ENCODE data around the gene RAB3D. TPM values are rescaled to one million over a fixed set of nuclear protein-coding genes. Genes with fewer than 3 reads are reported as not detected.

RAB3D gene
- total and polyA plus RNA-seq, 2 of the 4 experiments (the other 2 are of a cell fraction) = 4.8 to 5.5 TPM

GRCh38 chr19:11279505-11280236 is 59.8 kb downstream of the RAB3D start:
- ATAC-seq (ENCODE audit: low read depth) = no peak
- Histone ChIP-seq H3K36me3 (ENCODE audit: control insufficient read depth, insufficient read depth, low read length) (no peaks in the 10 kb centered on the region), H2BK15ac (ENCODE audit: low read depth, low read length) (no peak overlapping the region), H3K23ac (ENCODE audit: low read depth, low read length) (no peak overlapping the region), H2BK120ac (ENCODE audit: low read depth, low read length) (no peak overlapping the region), H3K9ac (ENCODE audit: low read depth, low read length) (no peak overlapping the region), H3K9me1 (ENCODE audit: insufficient read depth, low read length) (no peaks in the 10 kb centered on the region), H3K27ac (ENCODE audit: insufficient read depth, low read length) (no peak overlapping the region), H3K4ac (ENCODE audit: low read depth, low read length) (no peak overlapping the region), H3K4me1 (ENCODE audit: control insufficient read depth, insufficient read depth, low read length) (no peaks in the 10 kb centered on the region), H2AFZ (replicated peaks; ENCODE audit: low read length, poor library complexity) (no peak overlapping the region), H3K18ac (ENCODE audit: low read depth, low read length) (no peak overlapping the region), H2AK5ac (ENCODE audit: low read depth, low read length) (no peak overlapping the region), H4K91ac (ENCODE audit: insufficient read depth, low read depth, low read length) (no peak overlapping the region), H4K20me1 (ENCODE audit: insufficient read depth, low read length) (no peaks in the 10 kb centered on the region), H3K4me2 (ENCODE audit: low read depth, low read length) (no peak overlapping the region), H2AK9ac (replicated peaks; ENCODE audit: low read depth, low read length, poor library complexity) (no peak overlapping the region), H3K14ac (replicated peaks; ENCODE audit: low read depth, low read length) (no peak overlapping the region), H4K8ac (ENCODE audit: low read depth in 2 of 2, low read length in 2 of 2) (no peak overlapping the region), H4K5ac (ENCODE audit: low read depth, low read length) (no peak overlapping the region), H3K79me1 (ENCODE audit: low read depth in 1 of 2, low read length in 2 of 2) (no peaks in the 10 kb centered on the region), H3K56ac (ENCODE audit: extremely low read depth, insufficient read depth, low read length) (no peak overlapping the region), H3K4me3 (ENCODE audit: insufficient read depth, low read depth, low read length) (no peak overlapping the region), H2BK5ac (ENCODE audit: low read depth, low read length, poor library complexity, severe bottlenecking) (no peak overlapping the region), H3K27me3 (ENCODE audit: control insufficient read depth, insufficient read depth, low read length) (peaks cover 5% of the 10 kb centered on the region), H3K9me3 (ENCODE audit: control insufficient read depth, insufficient read depth, low read length) (no peaks in the 10 kb centered on the region), H2BK20ac (ENCODE audit: low read depth, low read length) (no peak overlapping the region)
- in situ Hi-C loops (cut with MboI; ENCODE audit: low sequenced_read_pairs) = no loop called here
- dilution Hi-C loops (cut with HindIII; ENCODE audit: low sequenced_read_pairs, unreplicated experiment) = no loop called here
- WGBS, 2 experiments (ENCODE audit: extremely low coverage in 2 of 2, insufficient read length in 1 of 2) = 50% methylated on average over 1 of the region's 5 CpGs; no CpG with 5 or more reads in 1 of the 2 experiments
- DNase-seq = no peak
- BruUV-seq (replicated peaks) = no TSS peak
- POLR2A ChIA-PET (ENCODE audit: unreplicated experiment) = no interaction called here
- CTCF ChIA-PET = interaction anchor here (1.2 kb wide), 1 partner anchor 15 kb away, joined by 4 read pairs; no protein-coding TSS in a partner anchor
- TF ChIP-seq FOS (IDR thresholded peaks at IDR 0.05; ENCODE audit: low read depth, low read length) = no peak
- TF ChIP-seq POLR2A (IDR thresholded peaks at IDR 0.05; ENCODE audit: low read depth, low read length) = no peak
- TF ChIP-seq RCOR1 (IDR thresholded peaks at IDR 0.05; ENCODE audit: insufficient replicate concordance, low read length) = no peak
- no peak for TF ChIP-seq MAFK (IDR thresholded peaks at IDR 0.05; ENCODE audit: low read depth, low read length)
- TF ChIP-seq CEBPB (IDR thresholded peaks at IDR 0.05; ENCODE audit: low read depth, low read length) = no peak
- TF ChIP-seq CHD1 (IDR thresholded peaks at IDR 0.05; ENCODE audit: low read depth, low read length) = no peak
- TF ChIP-seq ELK1 (IDR thresholded peaks at IDR 0.05; ENCODE audit: borderline replicate concordance, low read depth, low read length) = no peak
- no peak for TF ChIP-seq MXI1 (IDR thresholded peaks at IDR 0.05; ENCODE audit: borderline replicate concordance, low read depth, low read length)
- TF ChIP-seq BHLHE40 (IDR thresholded peaks at IDR 0.05; ENCODE audit: low read depth, low read length) = no peak
- no peak for TF ChIP-seq USF2 (IDR thresholded peaks at IDR 0.05; ENCODE audit: low read depth, low read length)
- intact Hi-C loops (cut with micrococcal nuclease) = no loop called here
